ENCODE results near the gene MCOLN1.

- TF ChIP-seq ZC3H10 (CRISPR knock-in tag; IDR thresholded peaks at IDR 0.05), result no peak
- no peak for TF ChIP-seq TOX (CRISPR knock-in tag; IDR thresholded peaks at IDR 0.05; ENCODE audit: borderline replicate concordance)
- TF ChIP-seq ARNTL (CRISPR knock-in tag; IDR thresholded peaks at IDR 0.05; ENCODE audit: borderline replicate concordance, low read depth), result no peak
- TF ChIP-seq ZFP3 (CRISPR knock-in tag; IDR thresholded peaks at IDR 0.05), result no peak
- no peak for TF ChIP-seq SNAI2 (CRISPR knock-in tag; IDR thresholded peaks at IDR 0.05)
- TF ChIP-seq TCF4 (CRISPR knock-in tag; IDR thresholded peaks at IDR 0.05; ENCODE audit: borderline replicate concordance), result no peak
- no peak for TF ChIP-seq CREB5 (CRISPR knock-in tag; IDR thresholded peaks at IDR 0.05; ENCODE audit: low read depth)
- no peak for TF ChIP-seq TSHZ2 (CRISPR knock-in tag; IDR thresholded peaks at IDR 0.05)
- no peak for TF ChIP-seq CSRNP3 (CRISPR knock-in tag; IDR thresholded peaks at IDR 0.05)
- no peak for TF ChIP-seq GLIS3 (CRISPR knock-in tag; IDR thresholded peaks at IDR 0.05)
- no peak for TF ChIP-seq BACH2 (CRISPR knock-in tag; IDR thresholded peaks at IDR 0.05; ENCODE audit: borderline replicate concordance)
- no peak for TF ChIP-seq ZFP30 (CRISPR knock-in tag; IDR thresholded peaks at IDR 0.05)
- TF ChIP-seq OSR1 (CRISPR knock-in tag; IDR thresholded peaks at IDR 0.05), result no peak
- TF ChIP-seq CSDC2 (CRISPR knock-in tag; IDR thresholded peaks at IDR 0.05), result no peak
Measured at GRCh38 chr19:7542556-7543348, 20.3 kb downstream of the MCOLN1 start.
